GM19372 (cell line): ENCODE data around the gene BCR.
"Not testable (repeated sequence)": the region's sequence is repeated elsewhere in the genome, so short reads cannot be mapped to it uniquely, and the experiment has no call there.

ENCODE experiments used
- ATAC-seq: cut with Tn5 transposase; IDR thresholded peaks from one replicate; pipeline ENCODE4 v1.9.1; 2021; ENCODE audit warnings: mild to moderate bottlenecking, low read depth, moderate library complexity; ENCODE audit not compliant: unreplicated experiment

Gene BCR

GRCh38 chr22:23351321-23351720 is 171.0 kb downstream of the BCR start:
- no peak for ATAC-seq

GRCh38 chr22:23353004-23353403 is 172.7 kb downstream of the BCR start:
- no peak for ATAC-seq

- no peak for ATAC-seq
These were observed 173.4 kb downstream of the BCR start for GRCh38 chr22:23353696-23354095.

GRCh38 chr22:23356094-23356493 is 175.8 kb downstream of the BCR start:
- ATAC-seq: no peak

GRCh38 chr22:23357053-23357452 is 176.7 kb downstream of the BCR start:
- ATAC-seq: no peak

- ATAC-seq: no peak
These were observed 179.3 kb downstream of the BCR start for GRCh38 chr22:23359583-23360123.

- no peak for ATAC-seq
These were observed 181.4 kb downstream of the BCR start for GRCh38 chr22:23361676-23362075.

GRCh38 chr22:23363683-23364082 is 183.4 kb downstream of the BCR start:
- no peak for ATAC-seq

GRCh38 chr22:23364389-23364788 is 184.1 kb downstream of the BCR start:
- ATAC-seq: no peak

GRCh38 chr22:23365524-23365923 is 185.2 kb downstream of the BCR start:
- no peak for ATAC-seq

GRCh38 chr22:23365961-23366360 is 185.7 kb downstream of the BCR start:
- no peak for ATAC-seq

GRCh38 chr22:23367196-23367595 is 186.9 kb downstream of the BCR start:
- not testable (repeated sequence) for ATAC-seq
